GM19035 (cell line): ENCODE data around the gene OR52E1.

ENCODE experiments used
- ATAC-seq: cut with Tn5 transposase; IDR thresholded peaks from one replicate; pipeline ENCODE4 v1.9.1; 2021; ENCODE audit not compliant: unreplicated experiment

OR52E1 gene

DNA sequence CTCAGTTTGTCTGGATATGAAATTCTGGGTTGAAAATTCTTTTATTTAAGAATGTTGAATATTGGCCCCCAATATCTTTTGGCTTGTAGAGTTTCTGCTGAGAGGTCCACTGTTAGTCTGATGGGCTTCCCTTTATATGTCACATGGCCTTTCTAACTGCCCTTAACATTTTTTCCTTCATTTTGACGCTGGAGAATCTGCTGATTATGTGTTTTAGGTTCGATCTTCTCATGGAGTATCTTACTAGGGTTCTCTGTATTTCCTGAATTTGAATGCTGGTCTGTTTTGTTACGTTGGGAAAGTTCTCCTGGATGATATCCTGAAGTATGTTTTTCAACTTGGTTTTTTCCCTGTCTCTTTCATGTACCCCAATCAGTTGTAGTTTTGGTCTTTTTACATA, 46.0 kb downstream of the OR52E1 start:
- no peak for ATAC-seq

DNA sequence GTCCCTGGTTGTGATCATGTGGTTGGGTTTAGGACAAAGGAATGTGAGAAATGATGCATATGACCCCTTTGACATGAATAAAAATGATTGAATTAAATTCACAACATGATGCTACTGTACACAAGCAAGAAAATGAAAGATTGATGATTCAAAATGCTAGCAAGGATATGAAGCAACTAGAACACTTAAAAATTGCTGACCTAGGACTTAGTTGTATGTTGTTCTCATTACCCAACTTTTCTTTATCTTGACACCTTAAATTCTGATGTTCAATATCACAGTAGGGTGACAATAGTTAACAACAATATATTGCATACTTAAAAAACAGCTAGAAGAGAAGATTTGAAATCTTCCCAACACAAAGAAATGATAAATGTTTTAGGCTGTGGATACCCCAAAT, 48.2 kb downstream of the OR52E1 start:
- ATAC-seq: no peak

DNA sequence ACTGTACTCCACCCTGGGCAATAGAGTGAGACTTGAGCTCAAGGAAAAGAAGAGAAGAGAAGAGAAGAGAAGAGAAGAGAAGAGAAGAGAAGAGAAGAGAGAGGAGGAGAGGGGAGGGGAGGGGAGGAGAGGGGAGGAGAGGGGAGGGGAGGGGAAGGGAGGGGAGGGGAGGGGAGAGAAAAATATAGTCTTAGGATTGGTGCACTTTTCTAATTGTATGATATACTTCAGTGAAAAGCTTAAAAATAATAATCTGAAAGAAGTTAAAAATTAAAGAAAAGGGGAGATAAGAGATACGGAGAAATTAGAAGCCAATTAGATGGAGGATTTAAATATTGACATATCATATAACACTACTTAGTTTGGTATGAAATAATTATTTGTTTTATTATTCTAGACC, 49.5 kb downstream of the OR52E1 start:
- ATAC-seq: no peak
